Endothelial cell of umbilical vein (primary cell): ENCODE measurements around the gene TLCD5. TPM values are rescaled to one million over a fixed set of nuclear protein-coding genes. Genes with fewer than 3 reads are reported as not detected.

ENCODE experiments used
- BruUV-seq: library from RNA; stranded (reverse); fragments of 400-500 nt; replicated peaks from 2 replicates; lab custom pipeline; 2021; lab: Mats Ljungman, UMichigan
- CTCF ChIA-PET: fragments of 300-600, 350-600 bp; sonication (Branson Sonifier 250); formaldehyde crosslinking; loops from one replicate; lab custom pipeline; 2021; ENCODE audit warnings: antibody characterized with exemption, inconsistent platforms; lab: Charles Lee
- POLR2A ChIA-PET: fragments of 300-600, 350-600 bp; sonication (Branson Sonifier 250); formaldehyde crosslinking; loops from one replicate; lab custom pipeline; 2021; ENCODE audit warnings: antibody characterized with exemption, inconsistent platforms; lab: Charles Lee
- DNase-seq: peaks from one replicate; pipeline ENCODE4 v3.0.0-alpha.2; 2011; ENCODE audit warnings: low read depth, low spot score
- FAIRE-seq: peaks from 2 replicates; lab custom pipeline; 2011; peaks lifted over from hg19 to GRCh38; lab: Jason Lieb, UNC
- H2AFZ ChIP-seq: 2 replicates; pipeline ENCODE4 v1.6.0; 2012; ENCODE audit warnings: low read depth, low read length, control low read depth, inconsistent platforms
- H3K27ac ChIP-seq: 2 replicates; pipeline ENCODE4 v1.5.1; 2011; ENCODE audit warnings: low read depth, mild to moderate bottlenecking, control low read depth, low read length, moderate library complexity; ENCODE audit not compliant: insufficient read depth
- H3K27me3 ChIP-seq, 2 experiments: 2 replicates each; pipeline versions ENCODE4 v1.6.0 to v1.6.1; 2011; ENCODE audit warnings: low read length in 2 of 2, mixed read lengths in 1 of 2; ENCODE audit not compliant: control insufficient read depth in 2 of 2, insufficient read depth in 2 of 2
- H3K36me3 ChIP-seq, 2 experiments: 2 replicates in 1 of 2; 3 replicates in 1 of 2; pipeline ENCODE4 v1.5.1; 2011; ENCODE audit warnings: low read length in 2 of 2, mild to moderate bottlenecking in 1 of 2, moderate library complexity in 1 of 2; ENCODE audit not compliant: control insufficient read depth in 2 of 2, insufficient read depth in 2 of 2; ENCODE audit errors: extremely low read depth in 1 of 2
- H3K4me1 ChIP-seq: 3 replicates; pipeline ENCODE4 v1.5.1; 2011; ENCODE audit warnings: mild to moderate bottlenecking, low read length; ENCODE audit not compliant: control insufficient read depth, insufficient read depth; ENCODE audit errors: extremely low read depth
- H3K4me2 ChIP-seq: 2 replicates; pipeline ENCODE4 v1.6.1; 2011; ENCODE audit warnings: low read length, control low read depth, mixed read lengths; ENCODE audit not compliant: insufficient read depth
- H3K4me3 ChIP-seq, 3 experiments: fragments of 200-600 bp in 1 of 3; sonication (generic), shearing (Covaris generic) in 1 of 3; replicated peaks in 1 of 3; 2 replicates each; pipeline ENCODE4 v1.5.1; 2011 to 2016; ENCODE audit warnings: control low read depth in 3 of 3, low read length in 3 of 3, mild to moderate bottlenecking in 2 of 3, inconsistent platforms in 1 of 3, low read depth in 1 of 3, moderate library complexity in 1 of 3; ENCODE audit not compliant: insufficient read depth in 1 of 3
- H3K79me2 ChIP-seq: 2 replicates; pipeline ENCODE4 v1.6.0; 2012; ENCODE audit warnings: low read length, inconsistent platforms; ENCODE audit not compliant: control insufficient read depth, insufficient read depth
- H3K9ac ChIP-seq: replicated peaks from 2 replicates; pipeline ENCODE3; 2011; ENCODE audit warnings: low read length, control low read depth; ENCODE audit not compliant: insufficient read depth; ENCODE audit errors: extremely low read depth
- H3K9me1 ChIP-seq: replicated peaks from 3 replicates; pipeline ENCODE4 v1.6.0; 2011; ENCODE audit warnings: mild to moderate bottlenecking, low read length; ENCODE audit not compliant: control insufficient read depth, insufficient read depth; ENCODE audit errors: extremely low read depth
- H3K9me3 ChIP-seq: replicated peaks from 2 replicates; pipeline ENCODE4 v1.5.1; 2012; ENCODE audit warnings: low read length, inconsistent platforms; ENCODE audit not compliant: control insufficient read depth, insufficient read depth
- H4K20me1 ChIP-seq: replicated peaks from 2 replicates; pipeline ENCODE3; 2011; ENCODE audit warnings: mild to moderate bottlenecking, low read length; ENCODE audit not compliant: control insufficient read depth, insufficient read depth; ENCODE audit errors: extremely low read depth
- EZH2 ChIP-seq: IDR thresholded peaks from 2 replicates; pipeline ENCODE4 v1.6.1; 2012; ENCODE audit warnings: borderline replicate concordance, low read depth, mild to moderate bottlenecking, moderate library complexity, low read length, inconsistent platforms; ENCODE audit not compliant: severe bottlenecking
- FOS ChIP-seq: IDR thresholded peaks from 2 replicates; pipeline ENCODE4 v1.6.1; 2011; ENCODE audit warnings: mild to moderate bottlenecking, low read length, moderate library complexity, borderline replicate concordance; ENCODE audit not compliant: insufficient read depth
- GATA2 ChIP-seq: IDR thresholded peaks from 2 replicates; pipeline ENCODE4 v1.7.0; 2011; ENCODE audit warnings: low read depth, mild to moderate bottlenecking, moderate library complexity, mixed read lengths, low read length; ENCODE audit not compliant: insufficient read length, insufficient read depth
- JUN ChIP-seq: IDR thresholded peaks from 2 replicates; pipeline ENCODE4 v1.6.1; 2011; ENCODE audit warnings: borderline replicate concordance, low read depth; ENCODE audit not compliant: insufficient read length, insufficient read depth
- MAX ChIP-seq: IDR thresholded peaks from 2 replicates; pipeline ENCODE4 v1.6.1; 2011; ENCODE audit not compliant: insufficient read depth, insufficient read length
- MYC ChIP-seq: IDR thresholded peaks from one replicate; pipeline ENCODE4 v1.6.1; 2011; ENCODE audit warnings: mild to moderate bottlenecking, low read depth, low read length
- POLR2A ChIP-seq: IDR thresholded peaks from 2 replicates; pipeline ENCODE4 v1.6.1; 2012; ENCODE audit warnings: low read depth, mild to moderate bottlenecking, control low read depth, low read length
- POLR2AphosphoS5 ChIP-seq: IDR thresholded peaks from 2 replicates; pipeline ENCODE4 v1.6.1; 2012; ENCODE audit warnings: low read depth, mild to moderate bottlenecking, control low read depth, low read length, moderate library complexity; ENCODE audit not compliant: insufficient read depth
- dilution Hi-C: fragments of 300-500 bp; cut with MboI; formaldehyde crosslinking; loops from one replicate; pipeline ENCODE4 v1.15.0; 2019; ENCODE audit warnings: low sequenced_read_pairs; ENCODE audit not compliant: extremely low pct_ligation_motif_present
- intact Hi-C: fragments of 100-400 bp; cut with micrococcal nuclease; formaldehyde crosslinking; loops from one replicate; pipeline ENCODE4 v1.10.0; 2022
- polyA plus RNA-seq, 4 experiments: library from polyadenylated mRNA; depleted of rRNA in 3 of 4; stranded (reverse) in 3 of 4; unstranded in 1 of 4; fragments of >200 nt; gene quantifications; 2 replicates each; pipeline versions ENCODE4 v1.2.1 to v1.2.3, GENCODE V29; 2011 to 2012; ENCODE audit warnings: missing spikeins in 1 of 4
- total RNA-seq: library from RNA; stranded (reverse); gene quantifications from 2 replicates; pipeline ENCODE4 v1.2.3, GENCODE V29; 2021
- TF ChIP-seq, protein P1 (sequence below), 2 donors: IDR thresholded peaks; 1 replicate in 1 of 2; 2 replicates in 1 of 2; pipeline ENCODE4 v1.5.1; 2011; ENCODE audit warnings: low read length in 2 of 2, mild to moderate bottlenecking in 2 of 2, moderate library complexity in 2 of 2, control low read depth in 1 of 2, inconsistent platforms in 1 of 2, low read depth in 1 of 2; ENCODE audit not compliant: insufficient read depth in 1 of 2; ENCODE audit errors: extremely low read depth in 1 of 2

Gene TLCD5
- total and polyA plus RNA-seq, 2 donors (not counting 3 experiments of a cell fraction or from before 2014, with no cell fraction given), result 6.3 to 9.7 TPM

- dilution Hi-C loops (no loop called here), intact Hi-C loops (no loop called here)
- no TSS peak for BruUV-seq
- Histone ChIP-seq H3K4me3 (no peak overlapping the region), H3K27me3 (peaks cover 17 to 22% of the 10 kb centered on the region in 2 experiments), H3K4me2 (no peak overlapping the region), H3K27ac (no peak overlapping the region), H3K9ac (no peak overlapping the region), H3K9me3 (no peaks in the 10 kb centered on the region), H3K4me1 (no peaks in the 10 kb centered on the region), H3K9me1 (no peaks in the 10 kb centered on the region), H4K20me1 (no peaks in the 10 kb centered on the region), H3K79me2 (no peaks in the 10 kb centered on the region), H3K36me3 (no peaks in the 10 kb centered on the region), H2AFZ (no peak overlapping the region)
- POLR2A ChIA-PET, result no interaction called here
- CTCF ChIA-PET, result no interaction called here
- no peak for DNase-seq
- no peak for TF ChIP-seq JUN
- TF ChIP-seq POLR2AphosphoS5, result no peak
- TF ChIP-seq, protein P1, sequence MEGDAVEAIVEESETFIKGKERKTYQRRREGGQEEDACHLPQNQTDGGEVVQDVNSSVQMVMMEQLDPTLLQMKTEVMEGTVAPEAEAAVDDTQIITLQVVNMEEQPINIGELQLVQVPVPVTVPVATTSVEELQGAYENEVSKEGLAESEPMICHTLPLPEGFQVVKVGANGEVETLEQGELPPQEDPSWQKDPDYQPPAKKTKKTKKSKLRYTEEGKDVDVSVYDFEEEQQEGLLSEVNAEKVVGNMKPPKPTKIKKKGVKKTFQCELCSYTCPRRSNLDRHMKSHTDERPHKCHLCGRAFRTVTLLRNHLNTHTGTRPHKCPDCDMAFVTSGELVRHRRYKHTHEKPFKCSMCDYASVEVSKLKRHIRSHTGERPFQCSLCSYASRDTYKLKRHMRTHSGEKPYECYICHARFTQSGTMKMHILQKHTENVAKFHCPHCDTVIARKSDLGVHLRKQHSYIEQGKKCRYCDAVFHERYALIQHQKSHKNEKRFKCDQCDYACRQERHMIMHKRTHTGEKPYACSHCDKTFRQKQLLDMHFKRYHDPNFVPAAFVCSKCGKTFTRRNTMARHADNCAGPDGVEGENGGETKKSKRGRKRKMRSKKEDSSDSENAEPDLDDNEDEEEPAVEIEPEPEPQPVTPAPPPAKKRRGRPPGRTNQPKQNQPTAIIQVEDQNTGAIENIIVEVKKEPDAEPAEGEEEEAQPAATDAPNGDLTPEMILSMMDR (IDR thresholded peaks at IDR 0.05; ENCODE audit: extremely low read depth in 1 of 2, insufficient read depth in 1 of 2, low read depth in 1 of 2, low read length in 2 of 2), result no peak
- no peak for TF ChIP-seq MYC
- no peak for TF ChIP-seq GATA2
- TF ChIP-seq MAX, result no peak
- TF ChIP-seq FOS, result no peak
- TF ChIP-seq POLR2A, result no peak
- TF ChIP-seq EZH2, result no peak
- no peak for FAIRE-seq
Measured at GRCh38 chr11:120290956-120291355, 34.1 kb upstream of the TLCD5 start.
